Upper lobe of left lung (tissue), 4 donors: Measurements from ENCODE around the gene EBF3.

Source experiments
- EP300 ChIP-seq, 4 donors: sonication (generic); formaldehyde crosslinking; IDR thresholded peaks; one replicate each; pipeline ENCODE4 v1.5.1; 2017; ENCODE audit warnings: antibody characterized with exemption in 4 of 4, control low read depth in 2 of 4
- POLR2A ChIP-seq, 4 donors: fragments of 450-650 bp; IDR thresholded peaks; one replicate each; pipeline ENCODE4 v1.5.1; 2016 to 2017; ENCODE audit warnings: antibody characterized with exemption in 4 of 4, mild to moderate bottlenecking in 2 of 4
- TF ChIP-seq, protein P1 (sequence below), 6 experiments: fragments of 450-650 bp in 4 of 6; fragments of 200-600 bp in 2 of 6; sonication (generic) in 2 of 6; IDR thresholded peaks; one replicate each; pipeline ENCODE4 v1.5.1; 2016 to 2019; ENCODE audit warnings: antibody characterized with exemption in 6 of 6

DNA sequence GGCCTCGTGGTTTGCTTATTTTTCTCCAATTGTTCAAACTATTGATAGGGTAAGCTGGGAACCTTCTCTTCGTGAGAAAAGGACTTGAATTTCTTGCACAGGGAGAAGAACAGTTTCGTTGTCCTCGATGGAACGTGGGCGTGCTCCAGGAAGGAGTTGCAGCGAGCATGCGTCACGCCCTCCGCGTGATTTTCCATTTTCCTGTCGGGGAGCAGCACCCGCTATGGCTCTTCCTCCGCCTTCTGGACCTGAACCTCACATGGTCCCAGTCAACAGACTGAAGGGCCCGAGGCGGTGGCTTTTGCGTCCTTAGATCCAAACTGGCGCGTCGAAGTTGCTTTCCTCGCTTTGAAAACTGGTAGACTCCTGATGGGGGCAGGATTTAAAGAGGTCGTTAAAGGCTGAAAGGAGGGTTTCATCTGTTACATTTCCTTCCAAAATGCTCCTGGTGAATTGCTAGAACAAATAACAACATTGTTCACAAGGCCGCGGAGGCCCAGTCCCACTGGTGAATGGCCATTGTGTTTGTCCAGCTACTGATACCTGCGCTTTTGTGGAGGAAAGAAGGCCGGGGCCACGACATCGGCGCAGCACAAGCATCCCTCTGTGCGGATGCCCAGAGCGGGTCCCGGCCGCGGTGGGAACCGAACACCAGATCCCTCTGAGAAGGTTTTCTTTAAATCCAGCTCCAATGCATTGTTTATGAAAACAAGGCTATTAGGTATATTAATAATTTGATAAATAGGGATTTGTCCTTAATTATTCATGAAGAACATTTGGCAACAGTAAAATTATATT lies 75.9 kb downstream of the EBF3 start:
- TF ChIP-seq, protein P1, sequence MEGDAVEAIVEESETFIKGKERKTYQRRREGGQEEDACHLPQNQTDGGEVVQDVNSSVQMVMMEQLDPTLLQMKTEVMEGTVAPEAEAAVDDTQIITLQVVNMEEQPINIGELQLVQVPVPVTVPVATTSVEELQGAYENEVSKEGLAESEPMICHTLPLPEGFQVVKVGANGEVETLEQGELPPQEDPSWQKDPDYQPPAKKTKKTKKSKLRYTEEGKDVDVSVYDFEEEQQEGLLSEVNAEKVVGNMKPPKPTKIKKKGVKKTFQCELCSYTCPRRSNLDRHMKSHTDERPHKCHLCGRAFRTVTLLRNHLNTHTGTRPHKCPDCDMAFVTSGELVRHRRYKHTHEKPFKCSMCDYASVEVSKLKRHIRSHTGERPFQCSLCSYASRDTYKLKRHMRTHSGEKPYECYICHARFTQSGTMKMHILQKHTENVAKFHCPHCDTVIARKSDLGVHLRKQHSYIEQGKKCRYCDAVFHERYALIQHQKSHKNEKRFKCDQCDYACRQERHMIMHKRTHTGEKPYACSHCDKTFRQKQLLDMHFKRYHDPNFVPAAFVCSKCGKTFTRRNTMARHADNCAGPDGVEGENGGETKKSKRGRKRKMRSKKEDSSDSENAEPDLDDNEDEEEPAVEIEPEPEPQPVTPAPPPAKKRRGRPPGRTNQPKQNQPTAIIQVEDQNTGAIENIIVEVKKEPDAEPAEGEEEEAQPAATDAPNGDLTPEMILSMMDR (IDR thresholded peaks at IDR 0.05) = no peak
- no peak for TF ChIP-seq POLR2A (IDR thresholded peaks at IDR 0.05)
- TF ChIP-seq EP300 (IDR thresholded peaks at IDR 0.05) = no peak
